ENCODE results near the gene TMEM132D.

TMEM132D gene

GRCh38 chr12:129527506-129527905 lies 376.3 kb downstream of the TMEM132D start:
- DNase-seq, result no peak

GRCh38 chr12:129523621-129524020 lies 380.2 kb downstream of the TMEM132D start:
- DNase-seq, result no peak

- DNase-seq, result no peak
Measured at GRCh38 chr12:129520739-129521138, 383.1 kb downstream of the TMEM132D start.

GRCh38 chr12:129503802-129504201 lies 400.0 kb downstream of the TMEM132D start:
- no peak for DNase-seq

- no peak for DNase-seq
Measured at GRCh38 chr12:129496226-129496625, 407.6 kb downstream of the TMEM132D start.

- no peak for DNase-seq
Measured at GRCh38 chr12:129494766-129495165, 409.1 kb downstream of the TMEM132D start.

GRCh38 chr12:129494260-129494659 lies 409.6 kb downstream of the TMEM132D start:
- no peak for DNase-seq

- DNase-seq, result no peak
Measured at GRCh38 chr12:129489100-129489676, 414.6 kb downstream of the TMEM132D start.

GRCh38 chr12:129486931-129487330 lies 416.9 kb downstream of the TMEM132D start:
- no peak for DNase-seq

GRCh38 chr12:129483111-129483893 lies 420.5 kb downstream of the TMEM132D start:
- DNase-seq, result no peak

- no peak for DNase-seq
Measured at GRCh38 chr12:129481921-129482320, 421.9 kb downstream of the TMEM132D start.

- DNase-seq, result no peak
Measured at GRCh38 chr12:129470196-129470595, 433.6 kb downstream of the TMEM132D start.

GRCh38 chr12:129467726-129468125 lies 436.1 kb downstream of the TMEM132D start:
- DNase-seq, result no peak

GRCh38 chr12:129467289-129467688 lies 436.5 kb downstream of the TMEM132D start:
- no peak for DNase-seq

- no peak for DNase-seq
Measured at GRCh38 chr12:129466499-129466898, 437.3 kb downstream of the TMEM132D start.

GRCh38 chr12:129459886-129460285 lies 443.9 kb downstream of the TMEM132D start:
- DNase-seq, result no peak

GRCh38 chr12:129446696-129447095 lies 457.1 kb downstream of the TMEM132D start:
- no peak for DNase-seq

- no peak for DNase-seq
Measured at GRCh38 chr12:129440278-129440677, 463.5 kb downstream of the TMEM132D start.

GRCh38 chr12:129434790-129435189 lies 469.0 kb downstream of the TMEM132D start:
- no peak for DNase-seq

GRCh38 chr12:129428240-129428936 lies 475.4 kb downstream of the TMEM132D start:
- DNase-seq, result no peak

- no peak for DNase-seq
Measured at GRCh38 chr12:129423041-129423580, 480.7 kb downstream of the TMEM132D start.

GRCh38 chr12:129413295-129413694 lies 490.5 kb downstream of the TMEM132D start:
- no peak for DNase-seq

GRCh38 chr12:129409281-129409680 lies 494.5 kb downstream of the TMEM132D start:
- no peak for DNase-seq

GRCh38 chr12:129404556-129404955 lies 499.3 kb downstream of the TMEM132D start:
- DNase-seq, result no peak

All from CD4-positive, alpha-beta T cell treated with Interleukin-15 for 1 hour (primary cell).